ENCODE results near the gene CYLC2. TPM values are rescaled to one million over a fixed set of nuclear protein-coding genes. Genes with fewer than 3 reads are reported as not detected.

The CYLC2 gene
- total and polyA plus RNA-seq, 2 of the 8 experiments (the other 6 are each of a cell fraction or from before 2014, with no cell fraction given): not detected

- TF ChIP-seq SIX5 (IDR thresholded peaks at IDR 0.05; ENCODE audit: low read depth, low read length) (no peak), POLR2AphosphoS5 (IDR thresholded peaks at IDR 0.05; ENCODE audit: low read depth, low read length) (no peak), SP1 (IDR thresholded peaks at IDR 0.05; ENCODE audit: low read depth, low read length) (no peak), CBX5 (IDR thresholded peaks at IDR 0.05; ENCODE audit: low read depth, low read length) (no peak), CHD7 (IDR thresholded peaks at IDR 0.05; ENCODE audit: insufficient replicate concordance, low read length) (no peak)
Measured at GRCh38 chr9:103037508-103038477, 42.7 kb downstream of the CYLC2 start (continued).
